Prostate gland (tissue), 2 donors: ENCODE results near the gene LPIN1.

Source experiments
- CTCF ChIP-seq, 4 experiments: fragments of 200-600 bp in 2 of 4; fragments of 450-650 bp in 2 of 4; sonication (generic) in 2 of 4; IDR thresholded peaks; 1 replicate in 3 of 4; 2 replicates in 1 of 4; pipeline ENCODE4 v1.5.1; 2016 to 2019; ENCODE audit warnings: antibody characterized with exemption in 4 of 4, mild to moderate bottlenecking in 2 of 4, moderate library complexity in 2 of 4
- POLR2A ChIP-seq: fragments of 450-650 bp; IDR thresholded peaks from one replicate; pipeline ENCODE4 v1.6.1; 2016; ENCODE audit warnings: antibody characterized with exemption, mild to moderate bottlenecking

DNA sequence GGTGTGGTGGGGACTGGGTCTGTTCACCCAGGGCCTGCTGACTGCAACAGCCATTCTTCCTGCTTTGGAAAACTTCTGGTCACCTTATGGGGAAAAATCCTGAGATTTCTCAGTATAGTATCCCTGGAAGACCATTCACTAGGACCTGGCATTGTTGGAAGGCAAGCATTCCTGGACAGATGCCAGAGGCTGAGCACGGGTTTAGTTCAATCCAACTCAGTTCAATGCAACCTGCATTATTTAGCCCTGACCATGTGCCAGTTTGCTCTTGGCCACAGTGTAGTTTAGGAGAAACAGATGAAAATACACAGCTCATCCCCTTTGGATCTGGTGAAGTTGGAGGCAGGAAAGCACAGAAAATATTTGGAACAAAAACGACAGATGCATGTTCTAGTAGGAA lies 95.9 kb downstream of the LPIN1 start:
- TF ChIP-seq POLR2A: no peak
- no peak for TF ChIP-seq CTCF (IDR thresholded peaks at IDR 0.05)
